Measurements from ENCODE around the gene OR6N1.

OR6N1 gene

DNA sequence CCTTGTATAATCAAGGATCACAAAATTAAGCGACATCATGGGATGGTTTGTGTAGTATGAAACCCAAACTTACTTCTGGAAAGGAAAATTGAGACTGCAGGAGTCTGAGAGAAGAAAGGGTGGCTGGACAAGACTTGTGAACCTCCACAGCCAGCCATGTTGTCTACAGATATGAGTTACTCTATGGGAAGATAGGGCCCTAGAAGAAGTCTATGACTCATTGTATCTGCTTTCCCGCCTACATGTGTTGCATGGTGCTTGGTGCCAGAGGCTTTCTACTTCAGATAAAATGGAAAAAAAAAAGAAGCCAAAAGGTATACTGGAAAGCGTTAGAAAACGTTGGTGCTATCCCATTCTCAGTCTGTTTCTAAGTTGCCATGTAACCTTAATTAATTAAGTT, 27.7 kb upstream of the OR6N1 start:
- TF ChIP-seq CTCF (IDR thresholded peaks at IDR 0.05): no peak

GRCh38 chr1:158798531-158798930, 26.5 kb upstream of the OR6N1 start:
- TF ChIP-seq CTCF (IDR thresholded peaks at IDR 0.05): no peak

- TF ChIP-seq CTCF (IDR thresholded peaks at IDR 0.05): no peak
Observed at GRCh38 chr1:158794247-158794646, 22.3 kb upstream of the OR6N1 start.

- TF ChIP-seq CTCF (IDR thresholded peaks at IDR 0.05): no peak
Observed at GRCh38 chr1:158793604-158794003, 21.6 kb upstream of the OR6N1 start.

DNA sequence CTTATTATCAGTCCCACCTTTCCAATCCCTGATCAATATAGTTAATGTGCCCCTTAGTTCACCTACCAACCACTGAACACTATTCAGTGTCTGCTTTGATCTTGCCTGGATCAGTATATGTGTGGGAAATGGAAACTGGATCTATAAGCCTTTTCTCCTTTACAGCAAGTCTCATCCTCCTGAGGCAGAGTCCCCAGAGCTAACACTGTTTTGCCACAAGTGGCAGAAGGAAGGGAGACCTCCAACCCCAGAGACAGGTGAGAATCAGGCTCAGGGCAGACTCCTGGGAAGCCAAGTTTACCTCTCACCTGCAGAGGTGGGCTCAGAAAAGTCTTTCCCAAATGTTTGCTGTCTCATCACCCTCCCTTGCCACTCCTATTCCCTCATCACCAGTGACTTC, 9.1 kb upstream of the OR6N1 start, which contains the start of gene OR6N2:
Gene OR6N2, minus strand, starts transcription at position 101 of the 400 bp plus-strand sequence. CDS start 3,569 bp downstream, outside the sequence.
- TF ChIP-seq CTCF (IDR thresholded peaks at IDR 0.05): no peak

DNA sequence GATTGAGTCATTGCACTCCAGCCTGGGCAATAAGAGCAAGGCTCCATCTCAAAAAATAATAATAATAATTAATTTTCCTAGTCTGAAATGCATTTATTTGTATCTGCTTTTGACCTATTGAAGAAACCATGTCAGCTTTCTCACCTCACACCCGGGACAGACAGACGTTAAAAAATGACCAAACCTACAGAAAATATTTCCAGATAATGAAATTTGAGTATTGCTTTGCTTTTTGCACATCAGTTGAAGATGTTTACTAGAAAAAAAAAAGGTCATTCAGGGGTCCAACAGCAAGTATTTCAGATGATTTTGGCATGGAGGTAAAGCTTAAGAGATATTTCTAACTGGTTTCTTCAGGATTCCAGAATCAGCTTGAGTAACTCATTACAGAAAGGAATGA, 17.6 kb downstream of the OR6N1 start, which contains the start of gene OR6K6:
Gene OR6K6, plus strand, starts transcription at position 301 of the 400 bp plus-strand sequence. CDS start 168 bp downstream, outside the sequence.
- TF ChIP-seq CTCF (IDR thresholded peaks at IDR 0.05): no peak

GRCh38 chr1:158752155-158752712, 19.8 kb downstream of the OR6N1 start:
- no peak for TF ChIP-seq CTCF (IDR thresholded peaks at IDR 0.05)

GRCh38 chr1:158735848-158736247, 36.1 kb downstream of the OR6N1 start:
- TF ChIP-seq CTCF (IDR thresholded peaks at IDR 0.05): no peak
